GM23338 (cell line): ENCODE results near the gene GAPDH. TPM values are rescaled to one million over a fixed set of nuclear protein-coding genes. Genes with fewer than 3 reads are reported as not detected.
A peak's percentile ranks its signal among the peaks of the same experiment; 100 is the strongest.

ENCODE experiments used
- ATAC-seq: fragments of 200-7000 bp; cut with Tn5 transposase; 3 replicates; pipeline ENCODE4 v1.9.1; 2020
- DNase-seq: peaks from one replicate; pipeline ENCODE4 v3.0.0-alpha.2; 2015; ENCODE audit warnings: low spot score
- H2AFZ ChIP-seq: fragments of 200-600 bp; sonication (generic); 2 replicates; pipeline ENCODE4 v1.8.0; 2016; ENCODE audit warnings: antibody characterized with exemption, mild to moderate bottlenecking, moderate library complexity
- H3F3A ChIP-seq: fragments of 200-600 bp; sonication (generic); replicated peaks from 2 replicates; pipeline ENCODE4 v1.8.0; 2017; ENCODE audit warnings: antibody characterized with exemption, mixed run types, low read depth
- H3K27ac ChIP-seq: fragments of 200-600 bp; sonication (generic); 2 replicates; pipeline ENCODE4 v1.6.1; 2016; ENCODE audit warnings: low read depth
- H3K27me3 ChIP-seq: fragments of 200-600 bp; sonication (generic); 2 replicates; pipeline ENCODE4 v1.8.0; 2016; ENCODE audit warnings: mild to moderate bottlenecking, mixed run types, moderate library complexity; ENCODE audit not compliant: insufficient read depth
- H3K36me3 ChIP-seq: fragments of 200-600 bp; sonication (generic); 2 replicates; pipeline ENCODE4 v1.8.0; 2016; ENCODE audit warnings: mild to moderate bottlenecking; ENCODE audit not compliant: insufficient read depth
- H3K4me1 ChIP-seq: fragments of 200-600 bp; sonication (generic); 2 replicates; pipeline ENCODE4 v1.8.0; 2016; ENCODE audit warnings: mild to moderate bottlenecking, moderate library complexity; ENCODE audit not compliant: insufficient read depth
- H3K4me2 ChIP-seq: fragments of 200-600 bp; sonication (generic); 2 replicates; pipeline ENCODE4 v1.7.1; 2017; ENCODE audit warnings: mixed run types
- H3K4me3 ChIP-seq: fragments of 200-600 bp; sonication (generic); 2 replicates; pipeline ENCODE4 v1.6.1; 2016; ENCODE audit warnings: mixed run types
- H3K79me2 ChIP-seq: fragments of 200-600 bp; sonication (generic); replicated peaks from 2 replicates; pipeline ENCODE4 v1.8.0; 2017; ENCODE audit warnings: mild to moderate bottlenecking; ENCODE audit not compliant: insufficient read depth
- H3K9me2 ChIP-seq: fragments of 200-600 bp; sonication (generic); 2 replicates; pipeline ENCODE4 v1.8.0; 2017; ENCODE audit not compliant: insufficient read depth
- H4K20me1 ChIP-seq: fragments of 200-600 bp; sonication (generic); replicated peaks from 2 replicates; pipeline ENCODE4 v1.8.0; 2017; ENCODE audit warnings: mild to moderate bottlenecking; ENCODE audit not compliant: insufficient read depth
- H3K27ac Mint-ChIP-seq: 2 replicates; pipeline ENCODE4 v1.8.0; 2020; ENCODE audit warnings: inconsistent platforms, mild to moderate bottlenecking, moderate library complexity, mixed read lengths
- H3K27me3 Mint-ChIP-seq: 3 replicates; pipeline ENCODE4 v1.8.0; 2022; ENCODE audit warnings: low read depth, mild to moderate bottlenecking, moderate library complexity, mixed read lengths, inconsistent platforms; ENCODE audit not compliant: insufficient read depth, poor library complexity
- H3K36me3 Mint-ChIP-seq: 3 replicates; pipeline ENCODE4 v1.8.0; 2021; ENCODE audit warnings: low read depth, mild to moderate bottlenecking, inconsistent platforms, moderate library complexity, mixed read lengths
- H3K4me1 Mint-ChIP-seq: 3 replicates; pipeline ENCODE4 v1.8.0; 2020; ENCODE audit warnings: mild to moderate bottlenecking, inconsistent platforms, mixed read lengths
- H3K4me3 Mint-ChIP-seq: 3 replicates; pipeline ENCODE4 v1.8.0; 2021; ENCODE audit warnings: moderate library complexity, mild to moderate bottlenecking, inconsistent platforms, mixed read lengths
- H3K9me3 Mint-ChIP-seq: 3 replicates; pipeline ENCODE4 v1.8.0; 2020; ENCODE audit warnings: moderate library complexity, mild to moderate bottlenecking, inconsistent platforms, mixed read lengths
- CREB1 ChIP-seq: fragments of 250-450 bp; sonication (Bioruptor Pico); IDR thresholded peaks from 2 replicates; pipeline ENCODE4 v1.5.0; 2020; ENCODE audit warnings: low read depth, mild to moderate bottlenecking, moderate library complexity
- ETS1 ChIP-seq: IDR thresholded peaks from 2 replicates; pipeline ENCODE4 v1.6.1; 2016; ENCODE audit warnings: antibody characterized with exemption
- EZH2 ChIP-seq: fragments of 200-600 bp; sonication (generic); IDR thresholded peaks from one replicate; pipeline ENCODE4 v1.8.0; 2017; ENCODE audit warnings: antibody characterized with exemption, mild to moderate bottlenecking, low read depth; ENCODE audit not compliant: unreplicated experiment
- EZH2phosphoT487 ChIP-seq: fragments of 200-600 bp; sonication (generic); IDR thresholded peaks from one replicate; pipeline ENCODE4 v1.8.1; 2018; ENCODE audit warnings: antibody characterized with exemption; ENCODE audit not compliant: unreplicated experiment
- JUNB ChIP-seq: IDR thresholded peaks from one replicate; pipeline ENCODE4 v1.6.1; 2016; ENCODE audit warnings: antibody characterized with exemption; ENCODE audit not compliant: unreplicated experiment
- NANOG ChIP-seq: IDR thresholded peaks from 2 replicates; pipeline ENCODE4 v1.6.1; 2016; ENCODE audit warnings: antibody characterized with exemption, borderline replicate concordance
- POLR2AphosphoS5 ChIP-seq: IDR thresholded peaks from 2 replicates; pipeline ENCODE4 v1.6.1; 2016; ENCODE audit warnings: antibody characterized with exemption, low read depth
- STAT1 ChIP-seq: IDR thresholded peaks from one replicate; pipeline ENCODE4 v1.6.1; 2016; ENCODE audit warnings: antibody characterized with exemption; ENCODE audit not compliant: unreplicated experiment
- ZNF114 ChIP-seq: fragments of 250-450 bp; sonication (Bioruptor Pico); IDR thresholded peaks from 2 replicates; pipeline ENCODE4 v1.5.0; 2020; ENCODE audit warnings: mild to moderate bottlenecking, moderate library complexity
- ZNF331 ChIP-seq: fragments of 250-450 bp; sonication (Bioruptor Pico); IDR thresholded peaks from 2 replicates; pipeline ENCODE4 v1.5.0; 2020; ENCODE audit warnings: low read depth, mild to moderate bottlenecking, moderate library complexity
- ZNF462 ChIP-seq: fragments of 250-450 bp; sonication (Bioruptor Pico); IDR thresholded peaks from 2 replicates; pipeline ENCODE4 v1.5.0; 2020; ENCODE audit warnings: mild to moderate bottlenecking, moderate library complexity
- polyA plus RNA-seq: library from polyadenylated mRNA; unstranded; fragments of >200 nt; fragmentation: Nextera tagmentation; extraction: Ambion mirVana; gene quantifications from 2 replicates; pipeline ENCODE4 v1.2.1, GENCODE V29; 2016
- total RNA-seq: library from RNA; depleted of rRNA; stranded (reverse); fragments of >200 nt; shearing (Covaris generic); gene quantifications from 2 replicates; pipeline ENCODE4 v1.2.3, GENCODE V29; 2014
- TF ChIP-seq, protein P1 (sequence below), 2 experiments: fragments of 200-600 bp in 1 of 2; sonication (generic) in 1 of 2; conservative IDR thresholded peaks; 2 replicates each; pipeline versions ENCODE4 v1.5.1 to v1.6.1; 2016 to 2017; ENCODE audit warnings: antibody characterized with exemption in 2 of 2, low read depth in 2 of 2, mild to moderate bottlenecking in 2 of 2, moderate library complexity in 1 of 2
- TF ChIP-seq, protein P2 (sequence below): IDR thresholded peaks from one replicate; pipeline ENCODE4 v1.6.1; 2018; ENCODE audit warnings: antibody characterized with exemption; ENCODE audit not compliant: unreplicated experiment

GAPDH gene
- total and polyA plus RNA-seq, 2 experiments from 2014 or later = 5,853 to 6,219 TPM

DNA sequence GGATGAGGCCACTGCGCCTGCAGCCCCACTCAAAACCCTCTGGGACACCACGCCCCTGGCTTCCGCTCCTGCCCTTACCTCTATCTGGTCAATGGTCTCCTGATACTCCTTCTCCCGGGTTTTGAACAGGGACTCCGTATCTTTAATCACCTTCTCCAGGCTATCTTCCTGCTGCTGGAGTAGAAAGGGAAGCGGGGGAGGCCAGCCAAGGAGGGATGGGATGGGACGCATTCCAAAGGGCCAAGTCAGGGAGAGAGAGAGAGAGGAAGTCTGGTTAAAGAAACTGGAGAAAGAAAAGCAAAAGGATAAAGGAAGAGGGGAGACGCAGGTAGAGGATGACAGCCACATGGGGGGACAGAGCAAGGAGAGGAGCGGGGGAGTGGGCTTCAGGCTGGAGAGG, 13.7 kb downstream of the GAPDH start:
- no peak overlapping the region for H3K4me2 ChIP-seq
- no peak for TF ChIP-seq ZNF331
- no peak for TF ChIP-seq POLR2AphosphoS5
- no peak for TF ChIP-seq JUNB
- TF ChIP-seq, protein P1, sequence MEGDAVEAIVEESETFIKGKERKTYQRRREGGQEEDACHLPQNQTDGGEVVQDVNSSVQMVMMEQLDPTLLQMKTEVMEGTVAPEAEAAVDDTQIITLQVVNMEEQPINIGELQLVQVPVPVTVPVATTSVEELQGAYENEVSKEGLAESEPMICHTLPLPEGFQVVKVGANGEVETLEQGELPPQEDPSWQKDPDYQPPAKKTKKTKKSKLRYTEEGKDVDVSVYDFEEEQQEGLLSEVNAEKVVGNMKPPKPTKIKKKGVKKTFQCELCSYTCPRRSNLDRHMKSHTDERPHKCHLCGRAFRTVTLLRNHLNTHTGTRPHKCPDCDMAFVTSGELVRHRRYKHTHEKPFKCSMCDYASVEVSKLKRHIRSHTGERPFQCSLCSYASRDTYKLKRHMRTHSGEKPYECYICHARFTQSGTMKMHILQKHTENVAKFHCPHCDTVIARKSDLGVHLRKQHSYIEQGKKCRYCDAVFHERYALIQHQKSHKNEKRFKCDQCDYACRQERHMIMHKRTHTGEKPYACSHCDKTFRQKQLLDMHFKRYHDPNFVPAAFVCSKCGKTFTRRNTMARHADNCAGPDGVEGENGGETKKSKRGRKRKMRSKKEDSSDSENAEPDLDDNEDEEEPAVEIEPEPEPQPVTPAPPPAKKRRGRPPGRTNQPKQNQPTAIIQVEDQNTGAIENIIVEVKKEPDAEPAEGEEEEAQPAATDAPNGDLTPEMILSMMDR (conservative IDR thresholded peaks at IDR 0.05; ENCODE audit: low read depth in 2 of 2) = no peak
- TF ChIP-seq ETS1 = no peak
- TF ChIP-seq, protein P2, sequence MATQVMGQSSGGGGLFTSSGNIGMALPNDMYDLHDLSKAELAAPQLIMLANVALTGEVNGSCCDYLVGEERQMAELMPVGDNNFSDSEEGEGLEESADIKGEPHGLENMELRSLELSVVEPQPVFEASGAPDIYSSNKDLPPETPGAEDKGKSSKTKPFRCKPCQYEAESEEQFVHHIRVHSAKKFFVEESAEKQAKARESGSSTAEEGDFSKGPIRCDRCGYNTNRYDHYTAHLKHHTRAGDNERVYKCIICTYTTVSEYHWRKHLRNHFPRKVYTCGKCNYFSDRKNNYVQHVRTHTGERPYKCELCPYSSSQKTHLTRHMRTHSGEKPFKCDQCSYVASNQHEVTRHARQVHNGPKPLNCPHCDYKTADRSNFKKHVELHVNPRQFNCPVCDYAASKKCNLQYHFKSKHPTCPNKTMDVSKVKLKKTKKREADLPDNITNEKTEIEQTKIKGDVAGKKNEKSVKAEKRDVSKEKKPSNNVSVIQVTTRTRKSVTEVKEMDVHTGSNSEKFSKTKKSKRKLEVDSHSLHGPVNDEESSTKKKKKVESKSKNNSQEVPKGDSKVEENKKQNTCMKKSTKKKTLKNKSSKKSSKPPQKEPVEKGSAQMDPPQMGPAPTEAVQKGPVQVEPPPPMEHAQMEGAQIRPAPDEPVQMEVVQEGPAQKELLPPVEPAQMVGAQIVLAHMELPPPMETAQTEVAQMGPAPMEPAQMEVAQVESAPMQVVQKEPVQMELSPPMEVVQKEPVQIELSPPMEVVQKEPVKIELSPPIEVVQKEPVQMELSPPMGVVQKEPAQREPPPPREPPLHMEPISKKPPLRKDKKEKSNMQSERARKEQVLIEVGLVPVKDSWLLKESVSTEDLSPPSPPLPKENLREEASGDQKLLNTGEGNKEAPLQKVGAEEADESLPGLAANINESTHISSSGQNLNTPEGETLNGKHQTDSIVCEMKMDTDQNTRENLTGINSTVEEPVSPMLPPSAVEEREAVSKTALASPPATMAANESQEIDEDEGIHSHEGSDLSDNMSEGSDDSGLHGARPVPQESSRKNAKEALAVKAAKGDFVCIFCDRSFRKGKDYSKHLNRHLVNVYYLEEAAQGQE = no peak
- TF ChIP-seq ZNF462 = no peak
- TF ChIP-seq NANOG = no peak
- TF ChIP-seq STAT1 = no peak
- TF ChIP-seq EZH2phosphoT487 = no peak
- no peak for TF ChIP-seq ZNF114 (CRISPR knock-in tag)
- TF ChIP-seq CREB1 (CRISPR knock-in tag) = no peak
- no peak for TF ChIP-seq EZH2
- no peaks in the 10 kb centered on the region for H3K27me3 ChIP-seq
- DNase-seq (no peak), ATAC-seq (no peak)
- H3K4me3 ChIP-seq = no peak overlapping the region
- Mint-ChIP-seq H3K36me3 (peaks cover 55% of the 10 kb centered on the region), H3K9me3 (no peaks in the 10 kb centered on the region), H3K27ac (peak overlapping the region; percentile 70; the same call in 1 of the 2 replicates), H3K4me1 (peaks cover 21% of the 10 kb centered on the region), H3K4me3 (no peak overlapping the region), H3K27me3 (peaks cover 8% of the 10 kb centered on the region)
- no peak overlapping the region for H2AFZ ChIP-seq
- peaks cover 10% of the 10 kb centered on the region for H3K36me3 ChIP-seq
- no peak overlapping the region for H3K27ac ChIP-seq
- peaks cover 10% of the 10 kb centered on the region; the same call in 1 of the 2 replicates for H4K20me1 ChIP-seq
- 0 out of 2 replicates have a peak, but pooled peaks cover 3% of the 10 kb centered on the region for H3F3A ChIP-seq
- peaks cover 16% of the 10 kb centered on the region for H3K79me2 ChIP-seq
- no peaks in the 10 kb centered on the region; the same call in 1 of the 2 replicates for H3K4me1 ChIP-seq
- H3K9me2 ChIP-seq = no peaks in the 10 kb centered on the region
